Transverse colon (tissue), 4 donors: Measurements from ENCODE around the gene C15orf39.

Source experiments
- EP300 ChIP-seq: sonication (generic); formaldehyde crosslinking; IDR thresholded peaks from one replicate; pipeline ENCODE4 v1.6.1; 2017; ENCODE audit warnings: antibody characterized with exemption, low read depth
- POLR2A ChIP-seq: fragments of 450-650 bp; IDR thresholded peaks from one replicate; pipeline ENCODE4 v1.6.1; 2016; ENCODE audit warnings: antibody characterized with exemption, mild to moderate bottlenecking, moderate library complexity
- POLR2AphosphoS5 ChIP-seq, 3 donors: sonication (generic); formaldehyde crosslinking; IDR thresholded peaks; one replicate each; pipeline ENCODE4 v1.6.1; 2016; ENCODE audit warnings: antibody characterized with exemption in 3 of 3
- TF ChIP-seq, protein P1 (sequence below), 5 experiments: fragments of 200-600 bp in 3 of 5; fragments of 450-650 bp in 2 of 5; sonication (generic) in 3 of 5; IDR thresholded peaks; 1 replicate in 2 of 5; 2 replicates in 3 of 5; pipeline ENCODE4 v1.5.1; 2016 to 2017; ENCODE audit warnings: antibody characterized with exemption in 5 of 5, inconsistent platforms in 3 of 5, mild to moderate bottlenecking in 2 of 5, moderate library complexity in 1 of 5

DNA sequence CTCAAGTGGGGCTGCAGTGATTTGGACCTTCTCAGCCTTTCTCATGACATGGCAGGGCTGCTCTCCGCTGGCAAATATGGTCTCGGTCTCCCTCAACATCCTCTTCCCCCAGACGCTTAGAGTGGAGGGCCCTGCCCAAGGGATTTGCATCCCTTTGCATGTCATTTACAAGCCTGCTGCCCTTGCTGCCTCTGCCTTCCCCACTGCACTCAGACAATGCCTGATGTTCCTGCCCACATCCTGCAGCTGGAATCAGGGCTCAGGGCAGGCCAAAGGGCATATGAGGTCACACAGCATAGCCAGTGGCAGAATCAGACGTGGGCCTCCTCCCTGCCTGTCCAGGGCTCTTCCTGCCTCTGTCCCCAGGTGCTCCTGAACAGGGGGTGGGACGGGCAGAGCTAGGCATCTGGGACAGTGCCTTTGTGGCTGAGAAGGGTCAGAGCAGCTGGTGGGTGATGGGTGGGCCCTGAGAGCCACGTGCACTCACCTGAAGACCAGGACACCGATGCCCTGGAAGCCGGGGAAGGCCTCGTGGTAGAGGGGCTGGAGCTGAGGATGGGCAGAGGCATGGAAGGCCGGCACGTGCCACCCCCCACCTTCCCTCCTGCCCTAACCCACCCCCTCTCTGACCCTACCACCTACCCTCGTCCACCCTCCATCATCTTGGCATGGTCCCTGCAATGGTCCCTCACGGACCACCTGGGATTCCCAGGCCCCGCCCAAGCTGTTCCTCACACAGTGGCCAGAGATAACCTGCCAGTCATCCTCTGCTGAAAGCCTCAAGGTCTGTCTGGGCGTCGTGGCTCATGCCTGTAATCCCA is 29.1 kb downstream of the C15orf39 start:
- TF ChIP-seq POLR2A (no peak), POLR2AphosphoS5 (IDR thresholded peaks at IDR 0.05) (no peak), EP300 (no peak)
- TF ChIP-seq, protein P1, sequence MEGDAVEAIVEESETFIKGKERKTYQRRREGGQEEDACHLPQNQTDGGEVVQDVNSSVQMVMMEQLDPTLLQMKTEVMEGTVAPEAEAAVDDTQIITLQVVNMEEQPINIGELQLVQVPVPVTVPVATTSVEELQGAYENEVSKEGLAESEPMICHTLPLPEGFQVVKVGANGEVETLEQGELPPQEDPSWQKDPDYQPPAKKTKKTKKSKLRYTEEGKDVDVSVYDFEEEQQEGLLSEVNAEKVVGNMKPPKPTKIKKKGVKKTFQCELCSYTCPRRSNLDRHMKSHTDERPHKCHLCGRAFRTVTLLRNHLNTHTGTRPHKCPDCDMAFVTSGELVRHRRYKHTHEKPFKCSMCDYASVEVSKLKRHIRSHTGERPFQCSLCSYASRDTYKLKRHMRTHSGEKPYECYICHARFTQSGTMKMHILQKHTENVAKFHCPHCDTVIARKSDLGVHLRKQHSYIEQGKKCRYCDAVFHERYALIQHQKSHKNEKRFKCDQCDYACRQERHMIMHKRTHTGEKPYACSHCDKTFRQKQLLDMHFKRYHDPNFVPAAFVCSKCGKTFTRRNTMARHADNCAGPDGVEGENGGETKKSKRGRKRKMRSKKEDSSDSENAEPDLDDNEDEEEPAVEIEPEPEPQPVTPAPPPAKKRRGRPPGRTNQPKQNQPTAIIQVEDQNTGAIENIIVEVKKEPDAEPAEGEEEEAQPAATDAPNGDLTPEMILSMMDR (IDR thresholded peaks at IDR 0.05), result no peak
